ENCODE results near the gene LDLRAP1. TPM values are rescaled to one million over a fixed set of nuclear protein-coding genes. Genes with fewer than 3 reads are reported as not detected.

The LDLRAP1 gene
- total RNA-seq, 1 experiment from 2014 or later: 14.5 TPM

DNA sequence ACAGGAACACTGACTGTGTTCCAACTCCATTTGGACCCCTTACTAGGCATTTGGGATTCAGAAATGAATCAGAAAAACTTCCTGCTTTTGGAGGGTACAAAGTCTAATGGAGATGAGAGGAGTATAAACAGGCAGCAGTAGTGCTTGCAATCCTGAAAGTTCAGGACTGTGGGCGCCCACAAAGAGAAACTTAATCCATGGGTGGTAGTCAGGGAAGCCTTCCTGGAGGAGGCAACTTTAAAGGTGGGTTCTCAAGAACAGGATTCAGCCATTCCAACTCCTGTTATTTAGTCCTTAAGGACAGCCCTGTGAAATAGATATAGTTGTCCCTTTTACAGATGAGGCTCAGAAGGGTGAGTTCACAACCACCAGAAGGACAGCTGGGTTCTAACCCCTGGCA is 2.0 kb upstream of the LDLRAP1 start:
- Mint-ChIP-seq H3K4me1 (ENCODE audit: low read depth, unreplicated experiment) (peaks cover 6% of the 10 kb centered on the region), H3K27me3 (ENCODE audit: insufficient read depth, unreplicated experiment) (no peaks in the 10 kb centered on the region), H3K4me3 (ENCODE audit: unreplicated experiment) (no peak overlapping the region), H3K27ac (ENCODE audit: unreplicated experiment) (no peak overlapping the region), H3K9me3 (ENCODE audit: unreplicated experiment) (no peaks in the 10 kb centered on the region), H3K36me3 (ENCODE audit: insufficient read depth, unreplicated experiment) (peaks cover 5% of the 10 kb centered on the region)
- BruUV-seq (replicated peaks): no TSS peak
- Histone ChIP-seq H3K4me1 (peaks cover 7% of the 10 kb centered on the region), H3K4me3 (ENCODE audit: low read depth, low read length) (no peak overlapping the region), H3K36me3 (ENCODE audit: control insufficient read depth, insufficient read depth, low read length) (no peaks in the 10 kb centered on the region; the same call in 1 of the 2 replicates), H3K27me3 (replicated peaks; ENCODE audit: control insufficient read depth, insufficient read depth, low read length) (no peaks in the 10 kb centered on the region), H3K9me3 (no peaks in the 10 kb centered on the region)
- intact Hi-C loops (cut with micrococcal nuclease; ENCODE audit: unreplicated experiment): no loop called here
- ChIA-PET CTCF (no interaction called here), POLR2A (no interaction called here)
- DNase-seq: no peak
- TF ChIP-seq, protein P1, sequence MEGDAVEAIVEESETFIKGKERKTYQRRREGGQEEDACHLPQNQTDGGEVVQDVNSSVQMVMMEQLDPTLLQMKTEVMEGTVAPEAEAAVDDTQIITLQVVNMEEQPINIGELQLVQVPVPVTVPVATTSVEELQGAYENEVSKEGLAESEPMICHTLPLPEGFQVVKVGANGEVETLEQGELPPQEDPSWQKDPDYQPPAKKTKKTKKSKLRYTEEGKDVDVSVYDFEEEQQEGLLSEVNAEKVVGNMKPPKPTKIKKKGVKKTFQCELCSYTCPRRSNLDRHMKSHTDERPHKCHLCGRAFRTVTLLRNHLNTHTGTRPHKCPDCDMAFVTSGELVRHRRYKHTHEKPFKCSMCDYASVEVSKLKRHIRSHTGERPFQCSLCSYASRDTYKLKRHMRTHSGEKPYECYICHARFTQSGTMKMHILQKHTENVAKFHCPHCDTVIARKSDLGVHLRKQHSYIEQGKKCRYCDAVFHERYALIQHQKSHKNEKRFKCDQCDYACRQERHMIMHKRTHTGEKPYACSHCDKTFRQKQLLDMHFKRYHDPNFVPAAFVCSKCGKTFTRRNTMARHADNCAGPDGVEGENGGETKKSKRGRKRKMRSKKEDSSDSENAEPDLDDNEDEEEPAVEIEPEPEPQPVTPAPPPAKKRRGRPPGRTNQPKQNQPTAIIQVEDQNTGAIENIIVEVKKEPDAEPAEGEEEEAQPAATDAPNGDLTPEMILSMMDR (IDR thresholded peaks at IDR 0.05; ENCODE audit: insufficient read depth in 1 of 2, low read depth in 1 of 2, low read length in 1 of 2, severe bottlenecking in 1 of 2, unreplicated experiment in 1 of 2): no peak

DNA sequence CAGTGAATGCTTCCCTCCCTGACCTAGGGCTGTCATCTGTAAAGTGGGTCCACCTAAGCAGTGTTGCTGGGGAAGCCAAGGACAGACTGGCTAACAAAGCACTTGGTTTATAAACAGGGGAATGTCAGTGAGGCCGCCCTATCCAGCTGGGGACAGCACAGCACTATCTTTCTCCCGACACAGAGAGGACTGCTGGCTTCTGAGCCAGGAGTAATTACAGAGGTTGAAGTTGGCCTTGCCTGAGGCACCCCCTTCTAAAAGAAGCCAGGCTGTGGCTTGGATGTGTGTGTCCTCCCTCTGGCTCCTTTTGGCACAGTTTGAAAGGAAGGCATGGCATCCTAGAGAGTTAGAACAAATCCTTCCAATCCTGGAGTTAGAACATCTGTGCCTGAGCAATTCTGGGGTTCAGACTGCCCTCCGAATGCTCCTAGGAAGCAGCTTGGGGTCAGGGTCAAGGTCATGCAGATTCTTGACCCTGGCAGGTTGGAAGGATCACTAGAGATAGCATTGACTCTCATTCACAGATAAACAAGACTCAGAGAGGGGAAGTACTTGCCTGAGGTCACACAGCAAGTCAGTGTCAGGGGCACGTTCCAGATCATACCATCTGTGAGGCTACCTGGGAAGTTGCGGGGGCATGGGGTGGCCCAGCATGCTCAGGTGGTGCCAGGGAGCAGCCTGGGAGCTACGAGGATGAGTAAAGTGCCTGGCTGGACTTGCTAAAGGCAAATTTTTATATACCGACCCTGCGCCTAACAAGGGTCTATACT is 1.3 kb upstream of the LDLRAP1 start:
- H3K27ac Mint-ChIP-seq (ENCODE audit: unreplicated experiment): no peak overlapping the region
- peaks cover 7% of the 10 kb centered on the region for H3K4me1 ChIP-seq
- no peaks in the 10 kb centered on the region for H3K9me3 ChIP-seq
- intact Hi-C loops (cut with micrococcal nuclease; ENCODE audit: unreplicated experiment): no loop called here
- ChIA-PET CTCF (interaction anchor here (1.1 kb wide), 1 partner anchor 20 kb away, joined by 4 read pairs; no protein-coding TSS in a partner anchor), POLR2A (no interaction called here)
- TF ChIP-seq, protein P1 (IDR thresholded peaks at IDR 0.05; ENCODE audit: insufficient read depth in 1 of 2, low read depth in 1 of 2, low read length in 1 of 2, severe bottlenecking in 1 of 2, unreplicated experiment in 1 of 2): no peak
- no peak overlapping the region for H3K4me3 ChIP-seq (ENCODE audit: low read depth, low read length)
- BruUV-seq (replicated peaks): no TSS peak
- no peaks in the 10 kb centered on the region for H3K27me3 ChIP-seq (replicated peaks; ENCODE audit: control insufficient read depth, insufficient read depth, low read length)
- H3K27me3 Mint-ChIP-seq (ENCODE audit: insufficient read depth, unreplicated experiment): no peaks in the 10 kb centered on the region
- H3K4me1 Mint-ChIP-seq (ENCODE audit: low read depth, unreplicated experiment): peaks cover 6% of the 10 kb centered on the region
- no peak overlapping the region for H3K4me3 Mint-ChIP-seq (ENCODE audit: unreplicated experiment)
- no peaks in the 10 kb centered on the region for H3K9me3 Mint-ChIP-seq (ENCODE audit: unreplicated experiment)
- H3K36me3 Mint-ChIP-seq (ENCODE audit: insufficient read depth, unreplicated experiment): peaks cover 5% of the 10 kb centered on the region
- no peak for DNase-seq
- no peaks in the 10 kb centered on the region; the same call in 1 of the 2 replicates for H3K36me3 ChIP-seq (ENCODE audit: control insufficient read depth, insufficient read depth, low read length)

GRCh38 chr1:25543005-25543424 is 391 bp upstream of the LDLRAP1 start:
- no peak overlapping the region for H3K27ac Mint-ChIP-seq (ENCODE audit: unreplicated experiment)
- peaks cover 6% of the 10 kb centered on the region for H3K4me1 Mint-ChIP-seq (ENCODE audit: low read depth, unreplicated experiment)
- ChIA-PET POLR2A (no interaction called here), CTCF (interaction anchor here (1.1 kb wide), 1 partner anchor 21 kb away, joined by 4 read pairs; no protein-coding TSS in a partner anchor)
- DNase-seq: no peak
- Histone ChIP-seq H3K4me1 (peaks cover 7% of the 10 kb centered on the region), H3K4me3 (ENCODE audit: low read depth, low read length) (peak overlapping the region; percentile 69), H3K9me3 (no peaks in the 10 kb centered on the region), H3K27me3 (replicated peaks; ENCODE audit: control insufficient read depth, insufficient read depth, low read length) (no peaks in the 10 kb centered on the region), H3K36me3 (ENCODE audit: control insufficient read depth, insufficient read depth, low read length) (no peaks in the 10 kb centered on the region; the same call in 1 of the 2 replicates)
- peaks cover 5% of the 10 kb centered on the region for H3K36me3 Mint-ChIP-seq (ENCODE audit: insufficient read depth, unreplicated experiment)
- H3K27me3 Mint-ChIP-seq (ENCODE audit: insufficient read depth, unreplicated experiment): no peaks in the 10 kb centered on the region
- no peaks in the 10 kb centered on the region for H3K9me3 Mint-ChIP-seq (ENCODE audit: unreplicated experiment)
- no TSS peak for BruUV-seq (replicated peaks)
- peak overlapping the region; percentile 67 for H3K4me3 Mint-ChIP-seq (ENCODE audit: unreplicated experiment)
- intact Hi-C loops (cut with micrococcal nuclease; ENCODE audit: unreplicated experiment): no loop called here
- TF ChIP-seq, protein P1 (IDR thresholded peaks at IDR 0.05; ENCODE audit: insufficient read depth in 1 of 2, low read depth in 1 of 2, low read length in 1 of 2, severe bottlenecking in 1 of 2, unreplicated experiment in 1 of 2): no peak

Measured in Caco-2 (cell line).